GM23248 (cell line): ENCODE measurements around the gene AGXT.

Experiments
- EZH2 ChIP-seq: fragments of 200-600 bp; sonication (generic); IDR thresholded peaks from 2 replicates; pipeline ENCODE4 v1.6.1; 2018; ENCODE audit warnings: antibody characterized with exemption, mild to moderate bottlenecking; ENCODE audit not compliant: insufficient read depth, poor library complexity, severe bottlenecking
- EZH2phosphoT487 ChIP-seq: fragments of 200-600 bp; sonication (generic); IDR thresholded peaks from 2 replicates; pipeline ENCODE4 v1.6.1; 2018; ENCODE audit warnings: antibody characterized with exemption, moderate library complexity, mild to moderate bottlenecking, low read depth; ENCODE audit not compliant: insufficient read depth

DNA sequence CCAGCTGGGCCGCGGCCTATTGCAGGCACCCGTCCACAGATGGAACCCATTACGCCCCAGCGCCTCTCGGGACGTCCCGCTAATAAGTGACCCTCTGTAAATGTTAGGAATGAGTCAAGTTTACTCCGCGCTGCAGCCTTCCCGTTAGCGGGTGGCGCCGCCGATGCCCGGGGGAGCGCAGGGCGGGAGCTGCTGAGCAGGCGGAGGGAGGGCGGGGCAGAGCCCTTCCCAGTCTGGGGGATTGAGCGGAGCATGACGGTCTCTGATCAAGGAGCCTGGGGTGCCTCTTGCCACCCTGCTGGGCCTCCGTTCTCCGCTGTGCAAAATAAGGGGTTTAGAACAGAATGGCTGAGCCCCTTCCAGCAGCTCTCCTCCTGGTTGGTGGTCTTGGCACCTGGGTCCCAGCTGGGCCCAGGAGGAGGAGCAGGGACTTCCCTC, 48.0 kb downstream of the AGXT start:
- no peak for TF ChIP-seq EZH2
- no peak for TF ChIP-seq EZH2phosphoT487
